ENCODE data around the gene LPCAT3. TPM values are rescaled to one million over a fixed set of nuclear protein-coding genes. Genes with fewer than 3 reads are reported as not detected.

Gene LPCAT3
- total and polyA plus RNA-seq, 2 of the 13 experiments (the other 11 are each of a cell fraction or from before 2014, with no cell fraction given) = 44.5 to 64.3 TPM

DNA sequence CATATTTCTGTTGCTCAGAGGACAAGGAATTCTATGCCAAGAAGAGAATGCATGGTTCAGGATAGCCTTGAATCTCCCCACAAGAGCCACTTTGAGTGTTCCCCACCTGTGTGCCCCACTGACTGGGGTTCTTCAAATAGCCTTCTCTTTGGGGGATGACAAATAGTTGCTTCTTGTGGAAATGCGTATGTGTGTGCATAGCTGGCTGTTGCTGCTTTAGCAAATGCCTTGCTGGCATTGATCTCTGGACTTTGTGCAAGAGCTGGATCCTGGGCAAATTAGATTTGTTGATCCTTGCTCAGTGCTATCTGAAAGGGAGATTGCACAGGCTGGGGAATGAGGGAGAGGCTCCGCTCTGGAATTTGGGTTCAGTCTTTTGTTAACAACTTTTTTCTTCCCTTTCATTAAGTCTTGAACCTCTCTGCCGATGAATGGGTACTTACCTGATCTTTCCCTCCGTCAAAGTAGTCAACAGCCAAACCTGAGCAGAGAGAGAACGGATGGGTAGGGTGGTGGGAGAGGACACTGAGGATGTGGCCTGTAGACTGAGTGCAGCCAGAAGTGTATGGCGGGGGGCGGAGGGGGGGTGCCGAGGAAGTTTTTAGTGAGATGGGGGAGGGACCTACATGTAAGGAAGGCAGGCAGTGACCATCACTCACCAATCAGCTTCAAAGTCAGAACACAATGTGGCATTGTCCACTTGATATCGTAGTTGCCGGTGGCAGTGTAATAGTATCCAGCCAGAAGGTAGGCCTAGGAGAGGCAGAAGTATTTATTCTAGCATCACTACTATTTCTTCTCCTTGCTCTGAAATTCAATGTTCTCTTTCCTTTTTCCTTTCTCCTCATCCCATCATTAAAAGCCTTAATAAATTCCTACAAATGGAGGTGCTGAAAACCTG, 36.9 kb downstream of the LPCAT3 start (continued):
- TF ChIP-seq, protein P1, sequence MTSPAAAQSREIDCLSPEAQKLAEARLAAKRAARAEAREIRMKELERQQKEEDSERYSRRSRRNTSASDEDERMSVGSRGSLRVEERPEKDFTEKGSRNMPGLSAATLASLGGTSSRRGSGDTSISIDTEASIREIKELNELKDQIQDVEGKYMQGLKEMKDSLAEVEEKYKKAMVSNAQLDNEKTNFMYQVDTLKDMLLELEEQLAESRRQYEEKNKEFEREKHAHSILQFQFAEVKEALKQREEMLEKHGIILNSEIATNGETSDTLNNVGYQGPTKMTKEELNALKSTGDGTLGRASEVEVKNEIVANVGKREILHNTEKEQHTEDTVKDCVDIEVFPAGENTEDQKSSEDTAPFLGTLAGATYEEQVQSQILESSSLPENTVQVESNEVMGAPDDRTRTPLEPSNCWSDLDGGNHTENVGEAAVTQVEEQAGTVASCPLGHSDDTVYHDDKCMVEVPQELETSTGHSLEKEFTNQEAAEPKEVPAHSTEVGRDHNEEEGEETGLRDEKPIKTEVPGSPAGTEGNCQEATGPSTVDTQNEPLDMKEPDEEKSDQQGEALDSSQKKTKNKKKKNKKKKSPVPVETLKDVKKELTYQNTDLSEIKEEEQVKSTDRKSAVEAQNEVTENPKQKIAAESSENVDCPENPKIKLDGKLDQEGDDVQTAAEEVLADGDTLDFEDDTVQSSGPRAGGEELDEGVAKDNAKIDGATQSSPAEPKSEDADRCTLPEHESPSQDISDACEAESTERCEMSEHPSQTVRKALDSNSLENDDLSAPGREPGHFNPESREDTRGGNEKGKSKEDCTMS (CRISPR knock-in tag; conservative IDR thresholded peaks at IDR 0.05) = no peak
- peak; percentile 6; the same call in 1 of the 2 replicates for TF ChIP-seq FOXK2 (IDR thresholded peaks at IDR 0.05)
- TF ChIP-seq, protein P2, sequence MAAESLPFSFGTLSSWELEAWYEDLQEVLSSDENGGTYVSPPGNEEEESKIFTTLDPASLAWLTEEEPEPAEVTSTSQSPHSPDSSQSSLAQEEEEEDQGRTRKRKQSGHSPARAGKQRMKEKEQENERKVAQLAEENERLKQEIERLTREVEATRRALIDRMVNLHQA (CRISPR knock-in tag; IDR thresholded peaks at IDR 0.05) = no peak
- no peak; the same call in 1 of the 2 replicates for TF ChIP-seq ZNF143 (CRISPR knock-in tag; IDR thresholded peaks at IDR 0.05)
- TF ChIP-seq CHD4 (IDR thresholded peaks at IDR 0.05; ENCODE audit: borderline replicate concordance, low read length) = 0 out of 2 replicates have a peak, but pooled peaks have one; percentile 36
- TF ChIP-seq ZNF615 (CRISPR knock-in tag; IDR thresholded peaks at IDR 0.05; ENCODE audit: borderline replicate concordance) = no peak
- TF ChIP-seq ZNF841 (CRISPR knock-in tag; IDR thresholded peaks at IDR 0.05; ENCODE audit: borderline replicate concordance) = no peak
- TF ChIP-seq KDM1A (CRISPR knock-in tag; IDR thresholded peaks at IDR 0.05) = peak; percentile 78; the same call in 1 of the 2 replicates
- TF ChIP-seq FOSL2 (CRISPR knock-in tag; IDR thresholded peaks at IDR 0.05) = peak; percentile 43; the same call in 1 of the 2 replicates
- TF ChIP-seq FOXA3 (CRISPR knock-in tag; IDR thresholded peaks at IDR 0.05) = peak; percentile 74
- no peak for TF ChIP-seq ZNF282 (IDR thresholded peaks at IDR 0.05; ENCODE audit: partially characterized antibody)
- TF ChIP-seq PHF5A (CRISPR knock-in tag; IDR thresholded peaks at IDR 0.05; ENCODE audit: low read depth, unreplicated experiment) = peak; percentile 52
- TF ChIP-seq, protein P3, sequence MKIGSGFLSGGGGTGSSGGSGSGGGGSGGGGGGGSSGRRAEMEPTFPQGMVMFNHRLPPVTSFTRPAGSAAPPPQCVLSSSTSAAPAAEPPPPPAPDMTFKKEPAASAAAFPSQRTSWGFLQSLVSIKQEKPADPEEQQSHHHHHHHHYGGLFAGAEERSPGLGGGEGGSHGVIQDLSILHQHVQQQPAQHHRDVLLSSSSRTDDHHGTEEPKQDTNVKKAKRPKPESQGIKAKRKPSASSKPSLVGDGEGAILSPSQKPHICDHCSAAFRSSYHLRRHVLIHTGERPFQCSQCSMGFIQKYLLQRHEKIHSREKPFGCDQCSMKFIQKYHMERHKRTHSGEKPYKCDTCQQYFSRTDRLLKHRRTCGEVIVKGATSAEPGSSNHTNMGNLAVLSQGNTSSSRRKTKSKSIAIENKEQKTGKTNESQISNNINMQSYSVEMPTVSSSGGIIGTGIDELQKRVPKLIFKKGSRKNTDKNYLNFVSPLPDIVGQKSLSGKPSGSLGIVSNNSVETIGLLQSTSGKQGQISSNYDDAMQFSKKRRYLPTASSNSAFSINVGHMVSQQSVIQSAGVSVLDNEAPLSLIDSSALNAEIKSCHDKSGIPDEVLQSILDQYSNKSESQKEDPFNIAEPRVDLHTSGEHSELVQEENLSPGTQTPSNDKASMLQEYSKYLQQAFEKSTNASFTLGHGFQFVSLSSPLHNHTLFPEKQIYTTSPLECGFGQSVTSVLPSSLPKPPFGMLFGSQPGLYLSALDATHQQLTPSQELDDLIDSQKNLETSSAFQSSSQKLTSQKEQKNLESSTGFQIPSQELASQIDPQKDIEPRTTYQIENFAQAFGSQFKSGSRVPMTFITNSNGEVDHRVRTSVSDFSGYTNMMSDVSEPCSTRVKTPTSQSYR (CRISPR knock-in tag; IDR thresholded peaks at IDR 0.05; ENCODE audit: borderline replicate concordance) = peak; percentile 72; the same call in 1 of the 2 replicates
- TF ChIP-seq, protein P4, sequence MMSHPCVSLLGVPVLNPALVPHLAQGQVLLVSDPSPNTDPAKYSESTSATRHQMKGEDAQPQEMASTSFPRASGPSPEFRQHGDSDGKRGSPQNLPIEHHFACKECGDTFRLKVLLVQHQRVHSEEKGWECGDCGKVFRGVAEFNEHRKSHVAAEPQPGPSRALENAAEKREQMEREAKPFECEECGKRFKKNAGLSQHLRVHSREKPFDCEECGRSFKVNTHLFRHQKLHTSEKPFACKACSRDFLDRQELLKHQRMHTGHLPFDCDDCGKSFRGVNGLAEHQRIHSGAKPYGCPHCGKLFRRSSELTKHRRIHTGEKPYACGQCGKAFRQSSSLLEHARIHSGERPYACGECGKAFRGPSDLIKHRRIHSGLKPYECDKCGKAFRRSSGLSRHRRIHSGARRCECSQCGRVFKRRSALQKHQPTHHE (CRISPR knock-in tag; IDR thresholded peaks at IDR 0.05; ENCODE audit: borderline replicate concordance) = no peak
- no peak for TF ChIP-seq ZNF232 (CRISPR knock-in tag; IDR thresholded peaks at IDR 0.05; ENCODE audit: borderline replicate concordance)
- TF ChIP-seq MAFK (conservative IDR thresholded peaks at IDR 0.05 in 1 of 2, IDR thresholded peaks at IDR 0.05 in 1 of 2; ENCODE audit: low read length in 2 of 2) = peak in 1 of 2 experiments; percentile 23; a peak in 3 of 4 replicates
- TF ChIP-seq, protein P5, sequence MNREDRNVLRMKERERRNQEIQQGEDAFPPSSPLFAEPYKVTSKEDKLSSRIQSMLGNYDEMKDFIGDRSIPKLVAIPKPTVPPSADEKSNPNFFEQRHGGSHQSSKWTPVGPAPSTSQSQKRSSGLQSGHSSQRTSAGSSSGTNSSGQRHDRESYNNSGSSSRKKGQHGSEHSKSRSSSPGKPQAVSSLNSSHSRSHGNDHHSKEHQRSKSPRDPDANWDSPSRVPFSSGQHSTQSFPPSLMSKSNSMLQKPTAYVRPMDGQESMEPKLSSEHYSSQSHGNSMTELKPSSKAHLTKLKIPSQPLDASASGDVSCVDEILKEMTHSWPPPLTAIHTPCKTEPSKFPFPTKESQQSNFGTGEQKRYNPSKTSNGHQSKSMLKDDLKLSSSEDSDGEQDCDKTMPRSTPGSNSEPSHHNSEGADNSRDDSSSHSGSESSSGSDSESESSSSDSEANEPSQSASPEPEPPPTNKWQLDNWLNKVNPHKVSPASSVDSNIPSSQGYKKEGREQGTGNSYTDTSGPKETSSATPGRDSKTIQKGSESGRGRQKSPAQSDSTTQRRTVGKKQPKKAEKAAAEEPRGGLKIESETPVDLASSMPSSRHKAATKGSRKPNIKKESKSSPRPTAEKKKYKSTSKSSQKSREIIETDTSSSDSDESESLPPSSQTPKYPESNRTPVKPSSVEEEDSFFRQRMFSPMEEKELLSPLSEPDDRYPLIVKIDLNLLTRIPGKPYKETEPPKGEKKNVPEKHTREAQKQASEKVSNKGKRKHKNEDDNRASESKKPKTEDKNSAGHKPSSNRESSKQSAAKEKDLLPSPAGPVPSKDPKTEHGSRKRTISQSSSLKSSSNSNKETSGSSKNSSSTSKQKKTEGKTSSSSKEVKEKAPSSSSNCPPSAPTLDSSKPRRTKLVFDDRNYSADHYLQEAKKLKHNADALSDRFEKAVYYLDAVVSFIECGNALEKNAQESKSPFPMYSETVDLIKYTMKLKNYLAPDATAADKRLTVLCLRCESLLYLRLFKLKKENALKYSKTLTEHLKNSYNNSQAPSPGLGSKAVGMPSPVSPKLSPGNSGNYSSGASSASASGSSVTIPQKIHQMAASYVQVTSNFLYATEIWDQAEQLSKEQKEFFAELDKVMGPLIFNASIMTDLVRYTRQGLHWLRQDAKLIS (CRISPR knock-in tag; IDR thresholded peaks at IDR 0.05) = no peak
- no peak for TF ChIP-seq ZNF547 (CRISPR knock-in tag; IDR thresholded peaks at IDR 0.05)

Data from HepG2 (cell line).